Measurements from ENCODE around the gene EXOC6B. TPM values are rescaled to one million over a fixed set of nuclear protein-coding genes. Genes with fewer than 3 reads are reported as not detected.

The EXOC6B gene
- total and polyA plus RNA-seq, 7 donors: 4.4 to 26.8 (median 14.1) TPM

DNA sequence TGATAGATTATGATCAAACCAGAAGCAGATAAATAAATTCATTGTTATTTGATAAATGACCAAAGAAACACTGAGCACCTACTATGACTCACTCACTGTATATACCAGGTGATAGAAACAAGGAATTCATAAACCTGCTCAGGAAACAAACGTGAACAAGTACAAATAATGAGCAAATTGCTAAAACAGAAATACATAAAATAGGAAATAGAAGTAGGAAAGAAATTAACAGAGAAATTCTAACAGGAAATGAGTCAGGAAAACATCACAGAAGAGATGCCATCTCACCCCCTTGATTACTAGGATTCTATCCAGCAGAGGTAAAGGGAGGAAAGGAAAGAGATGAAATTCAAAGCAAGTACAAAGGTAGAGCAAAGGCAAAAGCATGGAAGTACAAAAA, 31.3 kb downstream of the EXOC6B start:
- DNase-seq (no peak), ATAC-seq (no peak)
- Histone ChIP-seq H3K27ac (peak overlapping the region; percentile 12), H3K36me3 (ENCODE audit: insufficient read depth in 1 of 2, low read depth in 1 of 2) (no peaks in the 10 kb centered on the region), H3K27me3 (ENCODE audit: insufficient read depth in 3 of 3, low read length in 2 of 3) (no peaks in the 10 kb centered on the region), H3K9me3 (no peaks in the 10 kb centered on the region), H3K4me3 (no peak overlapping the region), H3K4me1 (peaks cover 16% of the 10 kb centered on the region)
- intact Hi-C loops (cut with DNase I): no loop called here
- 65 to 70% (median 68%) methylated on average over 1 of the region's 1 CpG for WGBS, 3 donors
- TF ChIP-seq, protein P1, sequence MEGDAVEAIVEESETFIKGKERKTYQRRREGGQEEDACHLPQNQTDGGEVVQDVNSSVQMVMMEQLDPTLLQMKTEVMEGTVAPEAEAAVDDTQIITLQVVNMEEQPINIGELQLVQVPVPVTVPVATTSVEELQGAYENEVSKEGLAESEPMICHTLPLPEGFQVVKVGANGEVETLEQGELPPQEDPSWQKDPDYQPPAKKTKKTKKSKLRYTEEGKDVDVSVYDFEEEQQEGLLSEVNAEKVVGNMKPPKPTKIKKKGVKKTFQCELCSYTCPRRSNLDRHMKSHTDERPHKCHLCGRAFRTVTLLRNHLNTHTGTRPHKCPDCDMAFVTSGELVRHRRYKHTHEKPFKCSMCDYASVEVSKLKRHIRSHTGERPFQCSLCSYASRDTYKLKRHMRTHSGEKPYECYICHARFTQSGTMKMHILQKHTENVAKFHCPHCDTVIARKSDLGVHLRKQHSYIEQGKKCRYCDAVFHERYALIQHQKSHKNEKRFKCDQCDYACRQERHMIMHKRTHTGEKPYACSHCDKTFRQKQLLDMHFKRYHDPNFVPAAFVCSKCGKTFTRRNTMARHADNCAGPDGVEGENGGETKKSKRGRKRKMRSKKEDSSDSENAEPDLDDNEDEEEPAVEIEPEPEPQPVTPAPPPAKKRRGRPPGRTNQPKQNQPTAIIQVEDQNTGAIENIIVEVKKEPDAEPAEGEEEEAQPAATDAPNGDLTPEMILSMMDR (IDR thresholded peaks at IDR 0.05): no peak

DNA sequence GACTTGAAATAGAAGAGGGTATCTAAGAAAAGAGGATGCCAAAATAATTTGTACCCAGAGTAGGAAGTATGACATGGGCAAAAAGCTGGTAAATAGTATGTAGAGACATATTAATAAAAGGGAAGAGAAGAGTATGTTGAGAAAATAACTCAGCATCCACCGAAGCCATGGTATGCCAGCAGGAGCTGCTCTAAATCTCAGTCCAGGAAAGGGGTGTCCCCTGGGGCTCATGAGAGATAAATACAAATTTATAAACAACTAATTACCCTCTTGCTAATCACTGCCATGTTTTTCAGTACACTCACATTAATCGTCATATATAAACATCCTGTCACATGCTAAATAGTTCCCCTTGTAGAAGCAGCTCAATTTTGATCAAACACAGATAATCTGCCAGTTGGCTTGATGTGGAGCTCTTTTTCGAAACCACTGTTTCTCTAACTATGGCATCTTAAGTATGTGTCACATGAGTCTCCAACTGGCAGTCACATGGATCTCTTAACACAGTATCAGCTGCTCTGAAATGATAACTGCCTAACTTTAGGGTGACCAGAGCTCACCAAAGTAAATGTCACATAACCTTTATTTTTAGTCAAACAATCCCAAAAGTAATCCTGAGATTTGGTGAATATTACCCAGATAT, 31.9 kb downstream of the EXOC6B start:
- DNase-seq (no peak), ATAC-seq (peak; percentile 70 to 78 (median 72))
- Histone ChIP-seq H3K36me3 (ENCODE audit: insufficient read depth in 1 of 2, low read depth in 1 of 2) (no peaks in the 10 kb centered on the region), H3K9me3 (no peaks in the 10 kb centered on the region), H3K27me3 (ENCODE audit: insufficient read depth in 3 of 3, low read length in 2 of 3) (no peaks in the 10 kb centered on the region), H3K27ac (peak overlapping the region; percentile 12), H3K4me3 (peak overlapping the region; percentile 29), H3K4me1 (peaks cover 16% of the 10 kb centered on the region)
- WGBS, 3 donors: 17 to 24% (median 18%) methylated on average over 3 of the region's 3 CpGs
- TF ChIP-seq, protein P1 (IDR thresholded peaks at IDR 0.05): no peak
- intact Hi-C loops (cut with DNase I): no loop called here

DNA sequence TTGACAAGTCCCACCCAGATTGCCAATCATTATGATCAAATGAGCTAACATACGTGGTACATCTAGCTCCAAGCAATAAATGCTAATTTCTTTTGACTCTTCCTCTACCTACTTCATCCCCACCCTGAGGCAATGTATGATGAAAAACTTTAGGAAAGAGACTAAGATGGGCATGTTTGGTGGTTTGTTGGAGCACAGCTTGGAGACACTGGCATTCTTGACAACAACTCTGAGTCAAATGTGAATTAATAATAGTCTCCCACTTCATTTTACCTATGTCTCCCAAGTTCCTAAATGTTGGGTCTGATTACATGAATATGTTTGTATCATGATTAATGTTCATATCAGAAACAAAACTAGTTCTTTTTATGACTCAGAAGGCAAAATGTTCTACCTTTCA, 36.6 kb downstream of the EXOC6B start:
- no peaks in the 10 kb centered on the region for H3K27me3 ChIP-seq (ENCODE audit: insufficient read depth in 3 of 3, low read length in 2 of 3)
- no peaks in the 10 kb centered on the region for H3K36me3 ChIP-seq (ENCODE audit: insufficient read depth in 1 of 2, low read depth in 1 of 2)
- no peak overlapping the region for H3K4me3 ChIP-seq
- intact Hi-C loops (cut with DNase I): no loop called here
- ATAC-seq: no peak
- TF ChIP-seq, protein P1 (IDR thresholded peaks at IDR 0.05): no peak
- H3K9me3 ChIP-seq: no peaks in the 10 kb centered on the region
- peaks cover 7% of the 10 kb centered on the region for H3K4me1 ChIP-seq
- H3K27ac ChIP-seq: no peak overlapping the region
- DNase-seq: no peak
- 86 to 92% (median 87%) methylated on average over 1 of the region's 1 CpG for WGBS, 3 donors

DNA sequence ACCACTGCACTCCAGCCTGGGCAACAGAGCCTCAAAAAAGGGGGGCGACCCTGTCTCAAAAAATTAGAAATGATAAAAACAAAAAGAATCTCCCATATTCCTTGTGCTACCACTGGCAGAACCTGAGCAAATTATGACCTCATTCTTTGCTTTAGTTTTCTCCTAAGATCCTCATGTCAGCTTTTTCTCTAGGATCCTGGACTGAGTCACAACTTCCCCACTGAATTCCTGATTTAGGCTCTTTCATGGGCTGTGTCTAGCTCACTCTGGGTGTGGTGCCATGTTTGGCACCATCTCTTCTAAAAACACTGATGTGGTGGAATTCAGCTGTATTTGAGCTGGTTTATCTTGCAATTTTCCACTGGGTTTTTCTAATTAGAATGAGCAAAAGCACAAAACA, 37.1 kb downstream of the EXOC6B start:
- Histone ChIP-seq H3K27ac (no peak overlapping the region), H3K27me3 (ENCODE audit: insufficient read depth in 3 of 3, low read length in 2 of 3) (no peaks in the 10 kb centered on the region), H3K4me3 (no peak overlapping the region), H3K4me1 (peaks cover 4% of the 10 kb centered on the region), H3K9me3 (no peaks in the 10 kb centered on the region), H3K36me3 (ENCODE audit: insufficient read depth in 1 of 2, low read depth in 1 of 2) (no peaks in the 10 kb centered on the region)
- DNase-seq (no peak), ATAC-seq (no peak)
- intact Hi-C loops (cut with DNase I): no loop called here
- WGBS, 3 donors: 87 to 96% (median 90%) methylated on average over 1 of the region's 1 CpG
- TF ChIP-seq, protein P1 (IDR thresholded peaks at IDR 0.05): no peak

DNA sequence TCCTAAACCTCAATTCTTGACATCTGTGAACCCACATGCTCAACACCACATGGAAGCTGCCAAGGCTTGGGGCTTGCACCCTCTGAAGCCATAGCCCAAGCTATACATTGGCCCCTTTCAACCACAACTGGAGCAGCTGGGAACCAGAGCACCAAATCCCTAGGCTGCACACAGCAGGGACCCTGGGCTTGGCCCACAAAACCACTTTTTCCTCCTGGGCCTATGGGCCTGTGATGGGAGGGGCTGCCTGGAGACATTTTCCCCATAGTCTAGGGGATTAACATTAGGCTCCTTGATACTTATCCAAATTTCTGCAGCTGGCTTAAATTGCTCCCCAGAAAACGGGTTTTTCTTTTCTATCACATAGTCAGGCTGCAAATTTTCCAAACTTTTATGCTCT, 40.3 kb downstream of the EXOC6B start:
- no peak for ATAC-seq
- Histone ChIP-seq H3K9me3 (no peaks in the 10 kb centered on the region), H3K4me1 (peaks cover 6% of the 10 kb centered on the region), H3K36me3 (ENCODE audit: insufficient read depth in 1 of 2, low read depth in 1 of 2) (no peaks in the 10 kb centered on the region), H3K27ac (no peak overlapping the region), H3K27me3 (ENCODE audit: insufficient read depth in 3 of 3, low read length in 2 of 3) (no peaks in the 10 kb centered on the region), H3K4me3 (no peak overlapping the region)
- WGBS, 3 donors: 69 to 71% (median 70%) methylated on average over 1 of the region's 1 CpG
- intact Hi-C loops (cut with DNase I): no loop called here
- DNase-seq: no peak
- TF ChIP-seq, protein P1 (IDR thresholded peaks at IDR 0.05): no peak
